GM21576 (cell line): ENCODE data around the gene RNU6-7.

Experiments used
- ATAC-seq: cut with Tn5 transposase; IDR thresholded peaks from one replicate; pipeline ENCODE4 v1.9.1; 2021; ENCODE audit warnings: mild to moderate bottlenecking, moderate library complexity; ENCODE audit not compliant: unreplicated experiment

The RNU6-7 gene

GRCh38 chr14:32201816-32202490, at the start of gene RNU6-7:
Gene RNU6-7, plus strand, starts transcription at chr14:32202045.
- no peak for ATAC-seq

DNA sequence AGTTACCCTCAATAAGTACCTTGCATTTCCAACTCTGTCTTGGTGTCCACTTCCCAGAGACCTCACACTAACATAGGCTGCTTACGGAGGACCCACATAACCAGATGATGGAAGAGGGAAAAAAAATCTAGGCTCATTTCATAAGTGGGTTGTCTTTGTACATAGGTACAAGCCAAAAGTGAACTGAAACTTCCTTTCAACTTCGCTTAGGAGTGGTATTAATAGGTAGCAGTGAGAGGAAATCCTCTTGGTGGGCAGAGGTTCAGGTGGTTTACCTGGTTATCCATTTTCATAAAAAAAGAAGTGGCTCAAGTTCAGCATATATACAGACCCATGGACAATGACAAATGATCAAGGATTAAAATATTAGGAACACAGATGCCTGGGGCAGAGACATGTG, 35.8 kb upstream of the RNU6-7 start:
- no peak for ATAC-seq

GRCh38 chr14:32166924-32167323, 34.9 kb upstream of the RNU6-7 start:
- ATAC-seq, result no peak

DNA sequence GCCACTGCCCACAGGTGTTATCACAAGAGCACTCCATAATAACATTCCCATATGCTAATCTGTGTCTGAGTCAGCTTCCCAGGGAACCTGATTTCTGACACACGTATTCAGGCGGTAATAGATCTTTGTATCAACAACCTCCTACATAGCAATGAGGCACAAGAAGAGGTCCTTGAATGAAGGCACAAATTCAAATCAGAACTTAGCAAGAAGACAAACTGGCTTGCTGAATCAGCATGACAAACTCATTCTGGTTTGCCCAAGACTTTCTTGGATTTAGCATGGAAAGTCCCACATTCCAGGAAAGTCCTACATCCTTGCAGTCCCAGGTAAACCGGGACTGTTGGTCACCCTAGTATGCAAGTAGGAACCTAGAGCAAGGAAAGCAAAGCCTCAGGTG, 33.9 kb upstream of the RNU6-7 start:
- ATAC-seq, result no peak

- no peak for ATAC-seq
These were observed 32.7 kb upstream of the RNU6-7 start for GRCh38 chr14:32169191-32169590.

DNA sequence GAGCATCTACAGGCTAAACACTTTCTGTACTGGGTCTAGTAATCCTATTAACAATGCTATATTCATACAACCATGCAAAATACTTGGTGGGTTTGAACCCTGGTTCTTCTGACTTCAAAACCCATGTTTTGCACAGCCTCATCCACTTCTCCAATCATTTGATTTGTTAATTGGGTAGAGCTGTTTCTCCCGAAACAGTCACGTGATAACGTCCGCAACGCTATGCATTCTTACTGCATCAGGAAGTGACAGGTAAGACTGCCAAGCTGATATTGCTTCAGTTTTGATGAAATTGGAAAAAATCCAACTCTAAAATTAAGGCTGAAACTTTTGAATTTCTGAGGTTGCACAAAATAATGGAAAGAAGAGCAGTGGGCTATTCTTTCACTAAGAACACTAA, 30.4 kb upstream of the RNU6-7 start:
- no peak for ATAC-seq

GRCh38 chr14:32183151-32184058, 18.4 kb upstream of the RNU6-7 start:
- no peak for ATAC-seq

DNA sequence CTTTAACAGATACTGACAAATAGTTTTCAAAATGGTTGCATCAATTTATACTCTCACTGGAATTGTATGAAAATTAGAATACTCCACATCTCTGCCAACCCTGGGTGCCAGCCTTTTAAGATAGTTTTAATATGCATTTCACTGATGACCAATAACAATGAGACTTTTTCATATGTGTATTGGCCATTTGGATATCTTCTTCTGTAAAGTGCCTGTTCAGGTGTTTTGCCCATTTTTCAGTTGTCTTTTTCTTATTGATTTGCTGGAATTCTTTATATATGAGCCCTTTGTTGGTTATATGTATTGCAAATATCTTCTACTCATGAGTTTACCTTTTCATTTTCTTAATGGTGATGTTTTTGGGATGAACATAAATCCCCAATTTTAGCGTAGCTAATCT, 16.7 kb upstream of the RNU6-7 start:
- ATAC-seq, result no peak

DNA sequence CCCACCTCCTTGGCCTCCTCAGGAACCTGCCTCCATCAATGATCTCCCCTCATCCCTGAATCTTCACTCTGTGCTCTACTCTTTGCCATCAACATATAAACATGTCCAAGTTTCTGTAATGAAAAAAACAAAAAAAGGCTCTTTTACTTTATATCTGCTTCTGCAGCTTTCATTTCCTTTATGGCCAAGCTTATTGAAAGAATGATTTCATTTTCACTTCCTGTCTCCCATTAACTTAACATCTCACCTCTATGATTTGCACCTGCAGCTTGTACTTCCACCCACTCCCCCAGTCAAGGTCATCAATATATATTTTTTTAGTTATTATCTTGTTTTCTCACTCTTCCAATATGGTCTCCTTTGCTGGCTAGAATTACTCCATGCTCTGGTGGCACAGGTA, 15.6 kb upstream of the RNU6-7 start:
- peak; percentile 62 for ATAC-seq

DNA sequence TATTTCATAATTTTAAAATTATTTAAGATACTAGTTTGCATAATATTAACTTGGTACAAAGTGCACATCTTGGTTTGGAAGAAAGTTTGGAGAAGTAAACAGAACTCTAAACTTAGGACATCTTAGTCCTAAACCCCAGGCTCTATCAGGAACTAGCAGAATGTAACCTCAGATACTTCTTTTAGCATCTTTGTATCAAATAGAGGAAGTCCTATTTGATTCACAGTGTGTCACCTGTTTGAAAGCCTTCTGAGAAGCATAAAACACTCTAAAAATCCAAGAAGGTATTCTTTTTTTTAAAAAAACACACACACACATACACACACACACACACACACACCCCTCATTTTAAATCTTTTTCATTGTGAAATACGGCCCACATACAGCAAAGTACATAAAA, 12.0 kb upstream of the RNU6-7 start:
- no peak for ATAC-seq

DNA sequence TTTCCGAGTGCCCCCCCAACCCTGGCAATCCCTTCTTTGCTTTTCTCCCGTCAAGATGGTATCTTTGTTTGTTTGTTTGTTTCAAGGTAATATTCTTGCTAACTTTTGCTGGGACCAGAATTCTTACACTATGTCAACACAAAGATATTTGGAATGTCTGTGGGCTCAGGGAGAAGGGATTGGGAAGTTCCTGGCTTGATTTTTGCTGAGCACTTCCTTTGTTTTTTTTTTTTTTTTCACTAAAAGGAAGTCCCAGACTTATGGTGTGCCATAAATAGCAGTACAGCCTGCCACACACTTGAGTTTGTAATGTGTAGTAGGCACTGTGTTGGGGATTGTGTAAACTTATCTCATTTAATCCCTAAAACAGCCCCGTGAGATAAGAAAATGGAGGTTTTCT, 11.2 kb upstream of the RNU6-7 start:
- no peak for ATAC-seq

GRCh38 chr14:32192712-32193373, 9.0 kb upstream of the RNU6-7 start:
- ATAC-seq, result no peak

DNA sequence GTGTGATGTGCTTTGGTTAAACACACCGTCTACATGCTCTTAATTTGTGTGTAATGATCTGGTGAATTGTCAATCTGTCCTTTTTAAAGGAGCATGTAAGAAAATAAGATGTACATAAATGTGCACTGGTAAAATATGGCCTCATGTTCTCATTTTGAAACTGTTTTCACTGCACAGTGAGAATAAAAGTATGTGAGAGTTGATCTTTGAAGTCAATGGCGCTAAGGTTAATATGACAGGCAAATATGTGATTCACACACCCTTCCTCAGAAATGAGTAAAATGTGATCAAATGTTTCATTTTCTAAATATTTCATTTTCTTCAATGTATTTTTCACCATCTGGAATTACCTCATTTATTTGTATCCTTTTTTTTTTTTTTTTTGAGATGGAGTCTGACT, 8.3 kb upstream of the RNU6-7 start:
- ATAC-seq, result no peak

DNA sequence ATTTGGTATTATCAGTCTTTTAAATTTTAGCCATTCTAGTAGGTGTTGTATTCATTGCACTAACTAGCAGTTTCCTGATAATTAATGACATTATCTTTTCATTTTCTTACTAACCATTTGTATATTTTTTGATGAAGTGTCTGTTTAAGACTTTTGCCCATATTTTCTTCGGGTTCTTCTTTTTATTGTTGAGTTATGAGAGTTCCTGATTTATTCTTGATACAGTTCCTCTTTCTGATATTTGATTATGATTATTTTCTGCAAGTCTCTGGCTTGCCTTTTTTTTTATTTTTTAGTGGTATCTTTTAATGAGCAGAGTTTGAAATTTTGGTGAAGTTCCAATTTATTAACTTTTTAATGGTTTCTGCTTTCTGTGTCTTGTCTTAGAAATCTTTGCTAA, 6.2 kb upstream of the RNU6-7 start:
- ATAC-seq, result no peak

DNA sequence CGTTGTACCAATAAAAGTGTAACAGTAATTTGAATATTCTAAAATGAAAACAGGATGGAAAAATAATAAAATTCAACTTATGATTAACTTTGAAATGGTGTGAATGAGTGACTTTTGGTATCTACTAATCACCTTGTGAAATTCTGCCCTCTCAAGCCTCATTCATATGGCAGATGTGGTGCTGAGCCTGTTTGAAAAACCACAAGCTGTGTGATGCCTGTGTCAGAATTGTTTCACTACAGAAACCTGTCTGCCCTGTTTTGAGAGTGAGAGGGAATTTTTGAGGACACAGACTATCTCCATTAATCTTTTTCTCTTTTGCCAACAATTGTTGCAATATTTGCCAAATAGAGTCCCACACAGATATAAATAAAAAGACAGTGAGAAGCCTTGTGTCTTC, 3.9 kb upstream of the RNU6-7 start:
- no peak for ATAC-seq

DNA sequence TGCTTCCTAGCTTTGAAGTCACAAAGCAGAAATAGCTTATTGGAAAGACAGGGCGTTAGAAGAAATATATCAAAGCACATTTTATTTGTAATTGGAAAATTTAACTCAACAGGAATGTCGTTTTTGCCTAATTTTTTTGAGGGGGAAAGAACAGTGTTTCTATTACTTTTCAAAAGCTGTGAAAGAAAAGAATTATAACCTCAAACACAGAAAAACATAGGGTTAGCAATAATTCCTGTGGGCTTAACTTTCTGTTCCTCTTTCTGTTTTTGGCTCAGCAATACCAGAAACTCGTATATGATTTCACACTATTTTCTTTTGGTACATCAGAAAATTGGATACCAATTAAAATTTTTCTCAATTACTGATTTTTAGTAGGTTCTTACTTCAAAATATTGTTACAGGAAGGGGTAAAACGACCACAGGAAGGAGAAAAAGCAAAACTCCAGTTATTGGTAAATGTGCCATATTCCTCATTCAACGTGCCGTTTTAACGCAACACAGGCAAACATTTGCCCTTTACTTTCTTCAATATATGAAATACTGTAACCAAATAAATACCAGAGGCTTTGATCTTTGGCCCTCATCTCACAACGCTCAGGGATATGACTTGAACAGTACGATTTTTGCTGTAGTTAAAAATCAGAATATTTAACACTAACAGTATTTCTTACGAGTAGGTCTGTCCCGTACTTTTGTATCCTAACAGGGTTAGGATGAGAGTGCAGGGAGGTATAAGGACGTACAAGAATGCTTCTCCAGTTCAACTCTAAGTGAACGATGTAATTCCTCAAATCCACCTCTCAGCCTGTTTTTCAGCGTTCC, 1.3 kb upstream of the RNU6-7 start:
- no peak for ATAC-seq

GRCh38 chr14:32201193-32201815, 541 bp upstream of the RNU6-7 start:
- peak; percentile 51 for ATAC-seq

DNA sequence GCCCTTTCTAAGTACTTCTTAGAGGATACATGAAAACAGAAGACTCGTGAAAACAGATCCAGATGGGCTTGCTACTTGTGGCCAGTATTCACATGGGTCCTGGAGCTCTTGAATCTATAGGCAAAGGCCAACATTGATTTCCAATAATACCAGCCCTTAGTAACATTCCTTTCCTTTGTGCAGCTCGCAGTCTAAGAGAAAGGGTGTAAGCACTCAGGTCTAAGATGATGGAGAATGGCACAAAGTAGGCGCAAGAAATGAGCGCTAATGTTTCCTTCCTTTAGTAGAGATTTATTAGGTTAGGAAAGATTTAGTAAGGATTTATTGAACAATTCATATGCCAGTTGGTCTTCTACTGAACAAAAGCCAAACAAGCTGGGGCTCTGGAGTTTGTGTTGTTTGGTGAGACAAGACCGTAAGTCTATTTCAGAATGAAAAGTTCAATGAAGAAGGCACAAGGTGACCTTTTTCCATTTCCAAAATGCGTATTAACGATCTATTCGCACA, 699 bp downstream of the RNU6-7 start:
- ATAC-seq, result no peak

GRCh38 chr14:32202998-32203882, 1.4 kb downstream of the RNU6-7 start, which contains the start of gene RNU6-8:
Gene RNU6-8, minus strand, starts transcription at chr14:32203269.
- peak; percentile 49 for ATAC-seq
